C4-2B (cell line): ENCODE measurements around the gene CPB1.

Experiments
- H3K27ac ChIP-seq: fragments of 450-650 bp; 2 replicates; pipeline ENCODE4 v1.5.1; 2017
- CTCF ChIP-seq: fragments of 450-650 bp; conservative IDR thresholded peaks from 2 replicates; pipeline ENCODE4 v1.5.1; 2017; ENCODE audit warnings: mild to moderate bottlenecking
- ZFX ChIP-seq: fragments of 450-650 bp; IDR thresholded peaks from 2 replicates; pipeline ENCODE4 v1.6.1; 2017

Gene CPB1

GRCh38 chr3:148881286-148881685 lies 53.7 kb downstream of the CPB1 start:
- no peak for TF ChIP-seq ZFX
- TF ChIP-seq CTCF, result 0 out of 2 replicates have a peak, but pooled peaks have one; percentile 0
- no peak overlapping the region for H3K27ac ChIP-seq

- no peak for TF ChIP-seq ZFX
- no peak for TF ChIP-seq CTCF
- no peak overlapping the region for H3K27ac ChIP-seq
These were observed 54.7 kb downstream of the CPB1 start for GRCh38 chr3:148882288-148882687.

- TF ChIP-seq ZFX, result no peak
- no peak for TF ChIP-seq CTCF
- no peak overlapping the region for H3K27ac ChIP-seq
These were observed 55.6 kb downstream of the CPB1 start for GRCh38 chr3:148883163-148883562.

GRCh38 chr3:148884261-148884660 lies 56.6 kb downstream of the CPB1 start:
- TF ChIP-seq CTCF, result no peak
- TF ChIP-seq ZFX, result no peak
- no peak overlapping the region for H3K27ac ChIP-seq

- H3K27ac ChIP-seq, result no peak overlapping the region
- TF ChIP-seq CTCF (no peak), ZFX (no peak)
These were observed 62.2 kb downstream of the CPB1 start for GRCh38 chr3:148889828-148890227.

- no peak for TF ChIP-seq ZFX
- TF ChIP-seq CTCF, result no peak
These were observed 68.5 kb downstream of the CPB1 start for GRCh38 chr3:148896062-148896461.

GRCh38 chr3:148901987-148902791 lies 74.6 kb downstream of the CPB1 start:
- TF ChIP-seq CTCF (no peak), ZFX (no peak)
- H3K27ac ChIP-seq, result no peak overlapping the region

More at GRCh38 chr3:148896062-148896461, 68.5 kb downstream of the CPB1 start:
- H3K27ac ChIP-seq, result no peak overlapping the region
